GM10248 (cell line): ENCODE data around the gene NDRG2.
"Not testable (repeated sequence)": the region's sequence is repeated elsewhere in the genome, so short reads cannot be mapped to it uniquely, and the experiment has no call there.

Experiments
- CTCF ChIA-PET: fragments of 300-600 bp; sonication (Branson Sonifier 250); formaldehyde crosslinking; extraction: SDS; loops from one replicate; lab custom pipeline; 2021; ENCODE audit warnings: antibody characterized with exemption; lab: Yijun Ruan, JAX
- POLR2A ChIA-PET: fragments of 350-650 bp; sonication (Branson Sonifier 250); formaldehyde crosslinking; extraction: SDS; loops from one replicate; lab custom pipeline; 2020; ENCODE audit warnings: antibody characterized with exemption; lab: Yijun Ruan, JAX
- DNase-seq: peaks from one replicate; pipeline ENCODE4 v3.0.0; 2012; ENCODE audit errors: extremely low spot score
- CTCF ChIP-seq: IDR thresholded peaks from 2 replicates; pipeline ENCODE4 v1.5.1; 2012; ENCODE audit warnings: mild to moderate bottlenecking, low read depth; ENCODE audit errors: extremely low read depth, missing control alignments, control extremely low read depth

The NDRG2 gene

GRCh38 chr14:21018286-21018685 is 6.6 kb downstream of the NDRG2 start:
- CTCF ChIA-PET = interaction anchor here (1.0 to 13.5 kb wide), 8 partner anchors 8 to 87 kb away, joined by 3 to 218 read pairs (median 5); partner anchors contain the start of genes SLC39A2 and TMEM253
- POLR2A ChIA-PET = no interaction called here
- no peak for TF ChIP-seq CTCF
- DNase-seq = no peak

- DNase-seq = no peak
- POLR2A ChIA-PET = no interaction called here
- CTCF ChIA-PET = interaction anchor here (1.0 to 13.5 kb wide), 9 partner anchors 9 to 88 kb away, joined by 3 to 218 read pairs (median 6); partner anchors contain the start of genes SLC39A2 and TMEM253
- no peak for TF ChIP-seq CTCF
Measured at GRCh38 chr14:21017528-21018245, 7.2 kb downstream of the NDRG2 start.

GRCh38 chr14:21016413-21017190 is 8.3 kb downstream of the NDRG2 start:
- no peak for DNase-seq
- POLR2A ChIA-PET = no interaction called here
- TF ChIP-seq CTCF = no peak
- CTCF ChIA-PET = interaction anchor here (0.8 to 13.5 kb wide), 15 partner anchors 12 to 119 kb away, joined by 3 to 218 read pairs (median 28); partner anchors contain the start of genes RNASE13, RNASE7, SLC39A2 and TMEM253

- TF ChIP-seq CTCF = no peak
- POLR2A ChIA-PET = interaction anchor here (1.1 kb wide), 1 partner anchor 89 kb away, joined by 3 read pairs; no protein-coding TSS in a partner anchor
- CTCF ChIA-PET = interaction anchor here (0.8 to 13.5 kb wide), 52 partner anchors 8 to 357 kb away, joined by 3 to 218 read pairs (median 6); partner anchors contain the start of genes ARHGEF40, OR5AU1, RNASE13 and RNASE7
- no peak for DNase-seq
Measured at GRCh38 chr14:21015312-21015711, 9.5 kb downstream of the NDRG2 start.

- ChIA-PET POLR2A (interaction anchor here (1.1 kb wide), 1 partner anchor 90 kb away, joined by 3 read pairs; no protein-coding TSS in a partner anchor), CTCF (interaction anchor here (0.7 to 13.5 kb wide), 57 partner anchors 9 to 594 kb away, joined by 3 to 218 read pairs (median 5); partner anchors contain the start of genes ARHGEF40, OR5AU1, RNASE13 and RNASE7)
- peak; percentile 69 for DNase-seq
- peak; percentile 64 for TF ChIP-seq CTCF
Measured at GRCh38 chr14:21014761-21015190, 10.1 kb downstream of the NDRG2 start.

GRCh38 chr14:21011136-21011535 is 13.7 kb downstream of the NDRG2 start:
- no peak for DNase-seq
- ChIA-PET POLR2A (no interaction called here), CTCF (interaction anchor here (1.1 to 13.5 kb wide), 10 partner anchors 13 to 94 kb away, joined by 3 to 218 read pairs (median 3); partner anchors contain the start of genes RNASE7 and TMEM253)
- no peak for TF ChIP-seq CTCF

GRCh38 chr14:21009721-21010120 is 15.1 kb downstream of the NDRG2 start:
- DNase-seq, POLR2A ChIA-PET: not testable (repeated sequence)
- CTCF ChIA-PET = interaction anchor here (1.1 to 13.5 kb wide), 3 partner anchors 12 to 96 kb away, joined by 4 to 218 read pairs (median 208); partner anchors contain the start of gene TMEM253
